GM18868 (cell line): ENCODE results near the gene RCAN2.

ENCODE experiments used
- ATAC-seq: cut with Tn5 transposase; IDR thresholded peaks from one replicate; pipeline ENCODE4 v1.9.1; 2021; ENCODE audit warnings: mild to moderate bottlenecking, moderate library complexity; ENCODE audit not compliant: unreplicated experiment

Gene RCAN2

GRCh38 chr6:46500382-46500781 lies 9.1 kb upstream of the RCAN2 start:
- ATAC-seq, result no peak

DNA sequence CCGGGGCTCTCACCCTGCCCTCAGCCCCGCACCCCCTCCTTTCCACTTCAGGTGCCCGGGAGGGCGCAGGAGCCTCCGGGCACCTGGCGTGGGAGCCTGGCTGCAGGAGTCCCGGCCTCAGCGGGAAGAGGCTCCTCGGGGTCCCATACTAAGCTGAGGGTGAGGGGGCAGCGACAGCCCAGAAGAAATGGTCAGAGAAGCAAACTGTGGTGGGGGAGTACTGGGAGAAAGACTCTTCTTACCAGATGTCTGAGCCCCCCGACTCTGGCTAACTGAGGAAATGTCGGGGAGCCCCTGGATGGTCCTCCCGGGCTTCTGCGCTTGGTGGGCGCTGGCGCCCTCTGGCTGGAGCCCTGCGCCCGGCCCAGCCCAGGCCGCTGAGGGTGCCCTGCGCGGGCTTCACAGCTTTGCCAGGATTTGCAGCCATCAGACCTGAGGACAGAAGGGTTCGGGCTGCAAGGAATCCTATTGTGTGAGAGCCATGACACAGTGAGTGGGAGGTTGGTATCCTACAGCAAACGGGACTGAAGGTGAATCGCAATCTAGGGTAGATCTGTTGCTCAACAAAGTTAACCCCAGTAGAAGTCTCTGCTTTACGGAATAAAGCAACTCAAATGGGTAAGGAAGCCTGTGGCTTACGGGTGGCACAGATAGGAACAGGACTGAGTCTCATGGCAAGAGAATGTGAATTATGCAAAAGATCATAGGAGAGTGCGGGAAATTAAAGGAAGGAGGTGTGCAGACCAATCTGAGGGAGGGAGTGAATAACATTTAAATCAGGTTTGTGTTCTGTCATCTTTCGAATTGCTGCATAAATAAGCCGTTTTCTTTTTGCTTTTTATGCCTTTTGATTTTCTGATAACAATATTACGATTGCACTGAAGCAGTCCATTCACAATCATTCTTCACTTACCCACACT lies 639 bp upstream of the RCAN2 start:
- peak; percentile 61 for ATAC-seq

GRCh38 chr6:46490425-46491200 lies 636 bp downstream of the RCAN2 start:
- ATAC-seq, result no peak

GRCh38 chr6:46486181-46486580 lies 5.1 kb downstream of the RCAN2 start:
- ATAC-seq, result no peak

DNA sequence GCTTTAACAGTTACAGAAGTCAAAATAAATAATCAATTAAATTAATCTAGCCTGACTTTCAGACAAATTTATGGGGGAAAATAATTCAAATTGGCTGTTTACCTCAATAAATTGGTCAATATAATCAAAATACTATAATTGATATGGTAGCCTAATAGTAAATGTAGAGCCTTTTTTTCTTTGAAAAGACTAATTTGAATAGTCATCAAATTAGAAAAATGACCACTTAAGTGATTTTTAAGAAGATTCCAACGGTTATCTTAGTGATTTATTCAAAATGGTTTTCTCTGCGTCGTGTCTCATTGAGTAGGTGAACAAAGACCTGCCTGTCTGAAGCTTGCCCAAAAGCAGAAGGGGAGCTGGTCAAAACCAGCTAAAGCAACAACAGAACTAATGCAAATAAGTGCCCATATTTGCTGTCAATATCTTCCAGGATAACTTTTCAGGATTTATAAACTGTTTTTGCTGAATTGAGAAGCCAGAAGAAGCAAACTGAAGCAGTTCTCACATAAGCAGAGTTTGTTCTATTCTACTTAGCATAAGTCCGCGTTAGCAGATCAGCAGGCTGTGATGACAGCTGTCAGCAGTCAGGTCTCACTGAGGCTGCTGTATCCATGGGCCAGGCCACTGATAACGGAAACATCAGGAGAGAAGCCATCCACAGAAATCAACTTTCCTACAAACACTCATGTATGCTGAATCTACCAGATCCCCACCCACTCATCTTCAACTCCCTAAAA lies 7.0 kb downstream of the RCAN2 start:
- ATAC-seq, result no peak

GRCh38 chr6:46476301-46476700 lies 14.9 kb downstream of the RCAN2 start:
- no peak for ATAC-seq

DNA sequence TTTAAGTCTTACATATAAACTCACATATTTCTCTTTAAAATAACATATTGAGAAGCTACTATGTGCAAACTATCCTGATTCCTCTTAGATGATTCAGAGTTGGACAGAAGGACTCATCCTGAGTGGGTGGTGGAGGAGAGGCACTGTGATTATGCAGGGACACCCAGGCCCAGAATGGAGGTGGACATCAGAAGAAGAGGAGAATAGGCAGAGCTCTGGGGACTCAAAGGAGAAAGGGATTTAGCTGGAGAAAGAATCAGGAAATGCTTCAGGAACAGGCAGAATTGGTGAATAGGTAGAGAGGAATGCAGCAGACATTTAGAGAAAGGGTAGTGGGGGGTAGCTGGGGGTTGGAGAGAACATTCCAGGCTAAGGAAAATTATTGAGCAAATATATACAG lies 17.4 kb downstream of the RCAN2 start:
- ATAC-seq, result no peak

- no peak for ATAC-seq
Observed at GRCh38 chr6:46472243-46472642, 19.0 kb downstream of the RCAN2 start.

GRCh38 chr6:46469021-46469420 lies 22.2 kb downstream of the RCAN2 start:
- no peak for ATAC-seq

DNA sequence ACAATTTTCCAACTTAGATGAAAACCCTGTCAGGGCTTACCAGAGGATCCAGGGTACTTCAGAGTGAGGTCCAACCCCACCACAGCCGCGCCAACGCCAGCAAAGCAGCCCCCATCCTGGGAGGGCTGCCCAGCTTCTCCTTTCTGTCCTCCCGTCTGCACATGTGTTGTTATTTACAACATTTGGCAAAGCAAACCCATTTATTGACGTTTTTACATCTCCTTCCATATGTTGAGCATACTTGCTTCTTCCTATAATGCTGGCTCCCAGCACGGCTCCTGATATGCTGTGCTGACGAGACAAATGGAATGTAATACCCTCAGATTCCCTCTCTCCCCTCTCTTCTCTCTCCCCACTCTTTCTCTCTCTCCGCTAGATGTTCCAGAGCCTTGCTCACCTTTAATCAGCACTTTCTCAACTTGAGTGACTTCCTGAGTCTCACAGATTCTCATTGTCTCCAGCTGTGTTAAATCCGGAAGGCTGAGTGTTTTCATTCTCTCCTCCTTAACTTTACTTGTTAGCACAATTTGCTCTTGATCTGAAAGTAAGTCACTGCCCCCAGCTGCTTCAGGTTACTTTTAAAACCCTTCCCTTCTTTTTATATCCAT lies 22.7 kb downstream of the RCAN2 start:
- ATAC-seq, result no peak

- no peak for ATAC-seq
Observed at GRCh38 chr6:46466570-46466969, 24.7 kb downstream of the RCAN2 start.

GRCh38 chr6:46465294-46466165 lies 25.7 kb downstream of the RCAN2 start:
- ATAC-seq, result no peak

DNA sequence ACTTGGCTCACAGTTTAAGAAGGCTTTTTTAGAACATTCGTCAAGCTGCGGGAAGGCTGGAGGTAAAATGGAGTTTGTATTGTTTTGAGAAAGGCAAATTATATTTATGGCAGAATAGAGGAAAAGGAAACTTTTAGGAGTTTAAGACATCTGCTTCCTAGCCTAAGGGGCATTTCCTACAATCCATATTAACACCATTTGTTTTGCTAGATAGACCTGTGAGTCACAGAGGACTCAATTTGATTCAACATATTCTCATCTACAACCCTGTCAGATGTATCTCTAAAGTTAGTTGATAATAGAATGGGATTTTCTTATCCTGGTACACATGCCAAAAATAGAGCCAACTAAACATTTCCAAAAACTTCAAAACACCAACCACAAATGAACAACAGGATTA lies 35.0 kb downstream of the RCAN2 start:
- ATAC-seq, result no peak

- ATAC-seq, result no peak
Observed at GRCh38 chr6:46454691-46455090, 36.6 kb downstream of the RCAN2 start.

DNA sequence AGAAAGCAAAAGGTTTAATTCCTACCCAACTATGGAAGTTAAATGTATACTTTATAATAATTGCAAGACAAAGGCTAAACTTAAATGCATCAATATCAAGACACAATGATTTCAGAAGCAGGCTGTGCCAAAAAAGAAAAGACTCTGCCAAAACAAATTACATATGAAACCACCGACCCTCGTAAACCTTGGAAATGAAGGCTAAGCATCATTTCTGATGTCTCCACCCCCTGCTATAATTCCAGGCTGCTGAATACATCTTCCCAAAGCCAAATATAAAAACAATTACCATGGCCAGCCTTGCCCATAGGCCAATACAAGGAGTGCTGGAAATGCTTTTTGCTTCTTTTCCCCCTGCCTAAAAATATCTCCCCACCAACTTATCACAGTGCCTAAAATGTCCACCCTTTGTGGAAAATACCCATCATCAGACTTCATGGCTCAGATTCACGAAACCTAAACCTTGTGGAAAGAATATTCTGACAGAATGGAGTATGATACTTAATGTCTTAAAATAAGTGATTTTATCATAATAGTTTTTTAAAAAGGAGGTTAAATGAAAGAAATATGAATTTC lies 37.4 kb downstream of the RCAN2 start:
- no peak for ATAC-seq

DNA sequence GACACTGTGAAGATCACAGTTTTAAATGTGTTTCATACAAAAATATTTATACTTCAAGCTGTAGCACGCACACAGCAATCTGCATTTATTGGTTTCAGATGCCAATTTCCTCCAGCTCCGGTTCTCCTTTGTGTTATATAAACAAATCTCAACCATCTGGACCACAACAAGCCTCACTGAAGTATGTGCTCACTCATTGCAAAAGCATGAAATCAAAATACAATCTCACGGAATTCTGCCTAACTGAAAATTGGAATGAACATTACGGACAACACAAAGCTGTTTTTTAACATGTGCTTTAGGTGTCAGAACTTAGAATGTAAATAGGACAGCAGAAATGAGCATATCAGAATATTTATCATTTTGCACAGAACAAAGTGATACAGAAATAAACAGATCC lies 38.0 kb downstream of the RCAN2 start:
- no peak for ATAC-seq

DNA sequence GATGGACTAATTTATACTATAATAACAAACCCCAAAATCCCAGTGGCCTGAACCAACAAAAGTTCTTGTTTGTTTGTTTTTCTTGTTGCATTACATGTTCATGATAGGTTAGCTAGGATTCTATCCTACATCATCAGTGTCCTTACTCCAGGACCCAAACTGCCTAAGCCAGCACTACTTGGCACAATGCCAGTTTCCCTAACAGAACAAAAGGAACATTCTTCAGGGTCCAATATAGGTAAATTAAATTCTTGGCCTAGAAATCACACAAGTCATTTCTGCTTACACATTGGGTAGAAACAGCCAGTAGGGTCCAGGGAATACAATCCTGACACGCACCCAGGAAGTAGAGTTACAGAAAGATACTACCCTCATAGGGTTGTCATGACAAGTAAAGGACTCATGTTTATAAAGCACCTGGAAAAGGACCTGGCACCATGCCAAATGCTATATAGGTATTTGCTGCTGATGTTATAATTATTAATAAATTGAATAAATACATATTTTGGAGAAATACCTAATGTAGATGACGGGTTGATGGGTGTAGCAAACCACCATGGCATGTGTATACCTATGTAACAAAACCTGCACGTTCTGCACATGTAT lies 38.8 kb downstream of the RCAN2 start:
- ATAC-seq, result no peak

- ATAC-seq, result no peak
Observed at GRCh38 chr6:46451343-46451742, 39.9 kb downstream of the RCAN2 start.

DNA sequence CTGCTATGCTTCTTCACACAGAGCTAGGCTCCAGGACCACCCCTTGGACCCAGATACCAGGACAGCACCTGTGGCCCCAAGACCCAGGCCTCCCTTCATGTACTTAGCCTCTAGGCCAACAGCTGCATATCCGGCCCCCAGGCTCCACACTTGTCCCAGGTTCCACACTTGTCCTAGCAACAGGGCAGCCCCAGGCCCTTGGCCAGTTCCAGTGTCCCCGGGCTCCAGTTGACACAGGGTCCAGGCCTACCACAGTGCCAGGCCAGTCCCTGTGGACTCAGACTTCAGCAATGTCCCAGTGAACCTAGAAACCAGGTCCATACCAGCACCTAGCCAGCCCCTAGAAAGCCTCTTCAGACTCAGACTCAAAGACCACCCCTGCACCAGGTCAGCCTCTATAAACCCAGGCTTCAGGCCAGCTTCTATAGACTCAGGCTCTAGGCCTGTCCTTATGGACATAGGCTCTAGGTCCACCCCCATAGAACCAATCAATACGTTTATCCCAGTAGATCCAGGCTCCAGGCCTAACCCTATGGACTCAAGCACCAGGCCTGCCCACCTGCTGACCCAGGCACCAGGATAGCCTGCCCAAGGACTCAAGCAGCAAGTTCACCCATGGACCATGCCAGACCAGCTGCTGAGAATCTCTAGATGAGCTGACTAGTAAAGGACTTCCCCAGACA lies 46.3 kb downstream of the RCAN2 start:
- no peak for ATAC-seq
